EH (cell line): ENCODE measurements around the gene TBRG1.

Experiments used
- DNase-seq: peaks from one replicate; pipeline ENCODE4 v3.0.0-alpha.2; 2015; ENCODE audit warnings: low read depth

Gene TBRG1

DNA sequence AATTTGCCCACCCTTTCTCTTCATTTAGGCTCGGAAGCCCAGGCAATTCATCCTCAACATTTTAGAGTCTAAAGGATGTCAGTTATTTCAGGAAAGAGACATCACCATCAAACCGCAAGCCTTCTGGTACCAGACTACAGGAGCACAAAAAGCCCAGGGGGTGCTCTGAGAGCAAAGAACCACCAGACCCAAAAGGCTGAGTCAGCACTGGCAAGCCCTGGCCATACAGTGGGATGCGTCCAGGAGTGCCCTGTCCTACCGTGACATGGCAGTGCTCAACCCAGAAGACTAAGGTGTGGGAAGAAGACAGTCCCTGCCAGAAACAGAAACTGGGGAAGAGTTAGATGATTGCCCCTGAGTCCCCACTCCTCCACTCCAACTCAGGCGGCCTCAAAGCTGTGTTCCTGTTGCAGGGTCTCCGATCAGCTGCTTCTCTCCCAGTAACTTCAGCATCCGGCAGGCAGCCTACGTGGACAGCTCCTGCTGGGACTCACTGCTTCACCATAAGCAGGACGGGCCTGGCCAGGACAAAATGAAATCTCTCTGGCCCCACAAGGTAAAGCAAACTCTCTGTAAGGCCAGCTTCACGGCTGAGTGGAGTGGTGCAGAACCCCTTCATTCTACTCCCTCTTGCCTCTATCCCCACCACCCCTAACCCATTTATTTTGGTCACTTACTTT is 10.0 kb upstream of the TBRG1 start:
- DNase-seq, result peak; percentile 16

DNA sequence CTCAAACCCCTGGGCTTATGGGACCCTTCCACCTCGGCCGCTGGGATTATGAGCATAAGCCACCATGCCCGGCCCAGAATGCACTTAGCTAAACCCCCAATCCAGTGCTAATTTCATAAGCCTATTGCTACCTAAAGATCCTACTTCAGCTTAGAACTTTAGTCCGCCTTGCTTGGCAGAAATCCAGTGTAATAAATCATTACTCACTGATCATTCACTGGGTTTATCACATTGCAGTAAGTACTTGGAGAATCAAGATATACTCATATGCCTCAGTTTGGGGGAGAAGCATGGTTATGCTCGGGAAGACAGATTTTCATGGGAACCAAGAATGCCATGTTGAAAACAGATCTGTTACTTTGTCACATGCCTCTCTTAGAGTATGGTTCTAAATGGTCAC is 3.8 kb upstream of the TBRG1 start:
- DNase-seq, result no peak

DNA sequence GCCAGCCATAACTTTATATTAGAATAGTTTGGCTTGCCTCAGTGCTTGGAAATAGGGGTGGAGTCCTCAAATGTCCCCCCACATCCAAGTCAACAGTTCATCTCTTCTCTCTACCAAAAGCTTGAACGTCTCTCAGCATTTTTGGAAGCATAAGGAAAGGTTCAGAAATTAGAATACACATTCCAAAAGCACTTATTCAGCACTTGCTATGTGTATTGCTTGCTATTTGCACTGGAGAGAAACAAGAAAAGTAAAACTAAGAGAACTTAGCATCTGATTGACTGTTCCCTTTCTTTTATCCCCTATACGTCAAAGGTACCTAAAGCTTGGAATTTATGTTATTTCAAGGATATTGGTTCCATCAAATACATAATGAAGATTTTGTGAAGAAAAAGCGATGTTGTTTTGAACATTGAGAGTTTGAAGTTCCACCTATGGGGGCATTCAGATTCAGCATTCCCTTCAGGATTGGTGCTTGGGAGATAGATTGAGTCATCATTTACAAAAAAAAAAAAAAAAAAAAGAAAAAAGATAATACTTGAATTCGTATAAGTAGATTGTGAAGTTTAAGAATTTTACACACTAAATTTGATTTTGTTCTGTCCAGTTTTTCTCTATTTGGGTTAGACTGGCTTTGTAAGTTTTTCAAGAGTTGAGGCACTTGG is 1.3 kb downstream of the TBRG1 start:
- peak; percentile 51 for DNase-seq

DNA sequence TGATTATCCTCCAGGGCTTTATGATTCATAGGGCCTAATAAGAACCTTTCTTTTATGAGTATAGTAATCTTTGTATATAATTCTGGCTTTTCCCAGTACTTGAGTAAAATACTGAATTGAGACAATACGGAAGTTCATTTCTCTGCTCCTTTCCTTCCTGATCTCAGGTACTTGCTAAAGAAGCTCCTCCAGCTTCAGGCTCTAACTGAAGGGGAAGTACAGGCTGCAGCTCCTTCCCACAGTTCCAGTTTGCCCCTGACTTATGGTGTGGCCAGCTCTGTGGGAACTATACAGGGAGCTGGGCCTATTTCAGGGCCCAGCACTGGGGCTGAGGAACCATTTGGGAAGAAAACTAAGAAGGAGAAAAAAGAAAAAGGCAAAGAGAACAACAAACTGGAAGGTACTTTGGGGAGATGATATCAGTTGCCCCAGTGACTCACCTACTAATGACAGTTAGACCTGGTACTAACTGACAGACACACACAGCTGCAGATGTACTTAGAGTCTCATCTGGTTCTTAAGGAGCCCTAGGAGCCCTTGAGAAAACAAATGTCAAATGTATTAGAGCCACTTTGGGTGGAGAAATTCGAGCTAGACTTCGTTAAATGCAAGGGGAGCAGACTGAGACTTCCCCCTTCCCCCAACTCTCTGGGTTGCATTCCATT is 3.0 kb downstream of the TBRG1 start:
- no peak for DNase-seq

DNA sequence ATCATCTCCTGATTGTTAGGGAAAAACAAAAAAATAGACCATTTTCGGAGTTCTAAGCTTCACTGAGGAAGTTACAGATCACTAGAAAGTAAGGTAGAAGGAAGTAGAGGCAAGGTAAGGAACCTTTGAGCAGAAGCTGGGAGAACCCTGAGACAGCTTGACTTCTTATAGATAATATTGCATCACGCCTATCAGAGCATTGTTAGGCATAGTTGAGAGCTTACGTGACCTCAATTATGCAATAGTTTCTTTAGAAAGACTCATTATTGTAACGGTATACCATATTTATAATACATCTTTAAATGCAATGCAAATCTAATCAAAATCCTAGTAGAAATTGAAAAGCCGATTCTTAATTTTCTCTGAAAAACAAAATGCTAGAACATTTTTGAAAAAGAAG is 4.9 kb downstream of the TBRG1 start:
- no peak for DNase-seq

DNA sequence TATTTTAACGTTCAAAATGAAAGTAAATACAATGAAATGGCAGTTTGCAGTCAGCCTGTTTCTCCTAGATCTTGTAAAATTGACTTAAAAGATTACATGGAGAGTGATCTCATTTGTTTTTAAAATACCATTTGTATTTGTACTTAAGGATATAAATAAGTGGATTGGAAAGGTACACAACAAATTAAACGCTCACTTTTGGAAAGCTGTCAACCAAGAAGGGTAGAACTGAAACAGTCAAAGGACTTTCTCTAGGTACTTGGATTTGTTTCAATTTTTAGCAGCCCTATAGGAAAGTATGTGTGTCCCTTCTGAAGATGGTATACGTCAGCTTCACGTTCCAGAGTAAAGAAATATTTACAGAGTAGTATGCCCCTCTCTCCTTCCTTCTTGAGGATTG is 7.3 kb downstream of the TBRG1 start:
- DNase-seq, result no peak

DNA sequence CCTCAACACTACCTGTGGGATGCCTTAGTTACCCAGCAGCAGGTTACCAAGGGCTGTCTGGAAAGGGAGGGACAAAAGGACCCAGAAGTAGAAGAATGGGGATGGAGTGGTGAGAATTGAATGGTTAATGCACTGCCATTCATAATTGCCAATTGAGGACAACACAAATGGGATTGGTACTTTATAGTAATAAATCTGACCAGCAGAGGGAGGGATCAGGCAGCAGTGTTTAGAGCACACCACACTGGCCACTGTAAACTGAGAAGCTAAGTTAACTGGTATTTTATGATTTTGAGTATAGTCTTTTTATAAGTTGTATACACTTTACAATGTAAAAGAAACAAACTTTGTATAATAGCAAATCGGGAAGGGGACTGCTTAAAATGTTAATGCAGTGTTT is 10.7 kb downstream of the TBRG1 start:
- peak; percentile 24 for DNase-seq

DNA sequence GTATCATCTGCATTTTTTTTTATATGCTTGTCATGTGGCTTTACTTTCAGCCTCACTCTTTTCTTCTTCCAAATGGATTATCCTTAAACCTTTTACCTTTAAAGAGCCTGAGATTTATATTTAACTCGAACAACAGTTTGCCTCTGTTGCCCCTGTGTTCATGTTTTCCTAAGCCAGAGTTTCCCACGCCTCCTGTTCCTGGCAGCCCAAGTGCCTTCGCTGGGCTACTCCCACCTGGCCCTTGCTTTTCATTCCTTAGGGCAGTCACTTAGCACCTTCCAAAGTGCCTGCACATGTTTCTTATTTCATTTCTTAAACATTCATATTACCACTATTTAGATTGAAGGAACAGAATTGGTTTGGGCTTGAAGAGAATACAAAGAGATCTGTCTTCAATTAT is 13.3 kb downstream of the TBRG1 start:
- DNase-seq, result no peak

DNA sequence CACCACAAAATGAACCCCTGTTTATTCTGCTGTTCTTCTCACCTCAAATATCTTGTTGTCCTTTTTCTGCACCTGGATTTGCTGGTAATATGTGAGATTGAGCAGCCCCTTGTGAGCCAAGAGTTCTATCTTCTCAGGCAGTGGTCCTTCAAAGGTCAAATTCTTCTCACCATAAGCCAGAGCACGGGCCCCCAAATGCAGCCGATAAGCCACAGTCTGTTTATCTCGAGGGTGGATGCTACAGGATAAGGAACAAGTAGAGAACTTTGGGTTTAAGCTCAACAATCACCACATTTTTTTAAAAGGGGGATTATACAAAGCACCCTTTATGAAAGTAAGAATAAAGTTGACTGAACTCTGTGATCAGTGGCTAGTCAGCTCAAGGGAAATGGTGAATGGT is 15.8 kb downstream of the TBRG1 start:
- no peak for DNase-seq

DNA sequence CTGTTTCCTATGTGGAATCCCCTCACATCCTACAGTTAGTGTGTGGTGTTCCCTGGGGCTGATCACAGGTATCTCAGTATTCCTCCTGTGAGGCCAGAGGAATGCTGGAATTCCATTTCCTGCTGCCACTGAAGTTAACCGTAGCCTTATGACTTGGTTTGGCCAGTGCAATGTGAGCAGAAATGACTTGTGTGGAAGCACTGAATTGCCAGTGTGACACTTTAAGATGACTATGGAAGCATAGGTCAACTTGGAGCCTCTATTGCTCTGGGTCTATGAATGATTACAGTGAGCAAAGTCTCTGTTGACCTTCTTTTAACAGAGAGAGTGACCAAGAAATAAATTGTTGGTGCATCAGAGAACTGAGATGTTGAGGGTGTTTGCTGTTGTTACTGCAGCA is 16.5 kb downstream of the TBRG1 start:
- DNase-seq, result no peak

DNA sequence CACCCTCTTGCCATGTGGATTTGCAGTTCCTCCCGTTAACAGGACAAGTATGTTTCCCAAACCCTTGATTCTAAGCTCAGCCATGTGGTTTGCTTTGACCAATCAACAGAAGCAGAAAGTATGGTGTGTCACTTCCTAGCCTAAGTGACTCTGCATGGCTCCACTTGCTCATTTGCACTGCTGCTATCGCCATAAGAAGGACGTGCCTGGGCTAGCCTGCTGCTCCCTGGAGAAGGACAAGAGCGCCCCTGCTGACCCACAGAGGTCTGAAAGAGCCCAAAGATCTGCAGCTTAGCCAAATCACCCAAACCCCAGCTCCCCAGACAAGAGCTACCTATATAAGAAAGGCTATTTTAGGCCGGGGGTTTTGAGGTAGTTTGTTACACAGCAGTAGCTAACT is 18.0 kb downstream of the TBRG1 start:
- DNase-seq, result peak; percentile 1

DNA sequence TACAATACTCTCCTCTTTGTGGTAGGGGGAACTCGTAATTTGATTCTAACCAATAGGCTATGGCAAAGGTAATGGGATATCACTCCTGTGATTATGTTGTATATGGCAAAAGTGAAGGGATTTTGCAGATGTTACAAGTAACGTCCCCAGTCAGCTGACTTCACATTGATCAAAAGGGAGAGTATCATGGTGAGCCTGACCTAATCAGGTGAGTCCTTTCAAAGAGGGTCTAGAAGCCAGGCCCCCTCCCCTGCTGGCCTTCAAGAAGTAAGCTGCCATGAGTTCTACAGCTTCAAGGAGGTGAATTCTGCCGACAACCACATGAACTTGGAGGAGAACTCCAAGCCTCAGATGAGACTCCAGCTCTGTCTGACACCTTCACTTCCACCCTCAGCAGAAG is 20.0 kb downstream of the TBRG1 start:
- DNase-seq, result no peak

DNA sequence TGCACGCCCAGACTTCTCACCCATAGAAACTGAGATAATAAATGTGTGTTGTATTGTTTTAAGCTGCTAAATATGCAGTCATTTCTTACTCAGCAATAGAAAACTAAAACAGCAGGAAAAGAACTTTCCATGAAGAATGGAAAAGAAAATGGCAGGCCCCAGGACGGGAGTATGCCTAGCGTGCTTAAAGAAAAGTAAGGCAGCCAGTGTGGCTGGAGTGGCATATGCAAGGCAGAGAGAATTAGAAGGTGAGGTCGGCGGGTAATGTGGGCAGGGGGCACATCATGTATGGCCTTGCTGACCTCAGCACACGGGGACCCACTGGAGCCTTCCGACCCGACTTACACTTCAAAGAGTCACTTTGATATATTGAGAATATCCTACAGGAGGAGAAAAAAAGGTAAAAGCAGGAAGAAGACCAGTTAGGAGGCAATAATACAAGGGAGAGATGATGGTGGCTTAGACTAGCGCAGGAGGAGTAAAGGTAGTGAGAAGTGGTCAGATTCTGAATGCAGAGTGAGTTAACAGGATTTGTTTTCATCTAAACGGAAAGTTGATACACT is 20.5 kb downstream of the TBRG1 start:
- no peak for DNase-seq

DNA sequence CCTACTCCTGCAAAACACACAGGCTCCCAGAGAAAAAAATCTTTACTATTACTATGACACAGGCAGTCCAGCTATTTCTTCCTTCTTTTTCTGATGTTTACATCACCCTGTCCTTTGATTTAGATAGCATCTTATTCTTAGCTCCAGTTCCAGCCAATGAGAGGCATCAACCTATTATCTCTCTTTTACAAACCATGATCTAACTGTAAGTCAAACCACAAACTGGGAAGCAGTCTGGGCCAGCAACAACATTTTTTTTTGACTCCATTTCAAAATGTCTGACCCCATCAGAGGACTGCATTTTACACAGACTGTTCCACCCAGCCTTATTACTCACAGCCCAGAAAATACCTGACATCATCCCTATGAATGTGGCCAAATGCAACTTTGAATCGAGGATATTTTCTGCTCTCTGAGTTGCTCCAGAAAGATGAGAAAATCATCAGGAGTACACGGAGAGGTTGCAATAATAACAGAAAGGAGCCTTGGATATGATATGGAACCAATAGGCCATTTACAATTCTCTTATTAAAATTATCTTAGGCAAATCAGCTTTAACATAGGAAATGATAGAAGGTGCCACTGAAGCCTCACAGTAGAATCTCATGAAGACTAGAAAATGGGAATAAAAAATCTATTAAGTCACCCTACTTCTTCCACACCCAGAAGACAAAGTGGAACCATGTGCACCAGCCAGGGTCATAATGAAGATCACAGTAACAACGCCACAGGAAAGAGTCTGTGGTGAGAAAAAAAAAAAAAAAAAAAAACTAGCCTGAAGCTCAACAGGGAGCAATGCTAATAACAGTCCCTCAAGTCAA is 21.2 kb downstream of the TBRG1 start:
- DNase-seq, result peak; percentile 95

DNA sequence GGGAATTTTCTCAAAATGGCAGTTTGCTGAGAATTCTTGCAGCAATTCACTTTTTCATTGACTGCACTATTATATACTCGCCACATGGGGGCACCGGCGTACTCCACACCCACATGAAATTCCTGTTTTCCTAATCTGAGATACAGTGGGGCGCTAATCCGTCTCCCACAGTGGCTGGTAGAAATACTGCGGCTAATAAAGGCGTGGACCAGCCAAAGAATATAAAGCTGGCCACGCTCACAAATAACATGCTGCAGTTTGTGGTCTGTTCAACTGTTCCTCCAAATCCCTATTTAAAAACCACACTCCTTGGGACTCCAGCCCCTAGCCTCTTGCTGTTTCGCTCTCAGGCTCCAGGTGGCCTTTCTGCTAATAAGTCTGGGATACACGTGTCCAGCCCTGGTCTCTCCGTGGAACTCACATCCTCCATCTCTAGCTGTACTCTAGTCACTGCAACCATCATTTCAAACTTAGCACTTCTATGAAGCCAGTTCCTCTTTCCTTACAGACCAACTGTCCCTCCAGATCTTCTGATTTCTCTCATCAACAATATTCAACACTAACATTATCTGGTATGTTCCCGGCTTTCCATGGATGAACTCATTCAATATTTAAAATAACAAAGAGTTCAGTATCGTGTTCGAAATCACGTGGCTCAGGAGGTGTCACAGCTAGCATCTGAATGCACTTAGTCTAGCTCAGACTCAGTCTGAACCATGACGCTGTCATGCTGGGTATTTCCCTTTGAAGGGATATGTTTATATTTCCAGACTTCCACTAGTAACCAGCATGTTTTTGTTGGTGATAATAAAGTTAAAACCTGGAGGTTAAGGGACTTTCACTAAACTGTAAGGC is 22.0 kb downstream of the TBRG1 start:
- DNase-seq, result peak; percentile 83

DNA sequence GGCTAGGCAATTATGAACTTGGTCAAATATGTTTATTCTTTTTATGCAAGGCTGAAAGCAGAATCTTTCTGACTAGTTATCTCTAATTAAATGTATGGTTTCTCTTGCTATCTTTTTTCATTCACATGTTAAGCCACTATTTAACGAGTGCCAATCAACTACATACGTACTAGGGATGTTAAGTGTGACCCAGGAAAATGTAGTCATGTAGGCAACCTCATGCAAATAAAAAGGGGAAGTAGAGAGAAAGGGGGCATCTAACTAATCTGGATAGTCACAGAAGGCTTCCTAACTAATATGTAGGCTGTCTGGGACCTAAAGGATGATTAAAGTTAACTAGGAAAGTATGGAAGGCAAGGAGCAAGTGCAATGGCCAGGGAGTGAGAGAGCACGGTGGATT is 23.5 kb downstream of the TBRG1 start:
- no peak for DNase-seq

DNA sequence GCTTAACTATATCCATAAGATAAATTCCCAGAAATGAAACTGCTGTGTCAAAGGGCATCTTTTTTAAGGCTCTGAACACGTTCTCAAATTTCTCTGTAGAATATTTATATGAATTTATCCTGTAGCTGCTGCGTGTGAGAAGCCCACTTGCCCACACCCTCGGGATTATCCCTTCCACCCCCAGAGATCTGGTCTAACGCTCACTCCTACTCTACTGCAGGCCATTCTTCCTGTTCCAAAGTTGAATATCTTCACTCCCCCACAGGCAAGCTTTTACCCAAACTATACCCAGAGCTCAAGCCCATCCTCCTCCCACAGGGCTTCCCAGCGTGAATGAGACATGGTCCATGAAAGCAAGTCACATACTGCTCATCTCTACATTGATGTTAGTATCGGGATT is 25.9 kb downstream of the TBRG1 start:
- no peak for DNase-seq

DNA sequence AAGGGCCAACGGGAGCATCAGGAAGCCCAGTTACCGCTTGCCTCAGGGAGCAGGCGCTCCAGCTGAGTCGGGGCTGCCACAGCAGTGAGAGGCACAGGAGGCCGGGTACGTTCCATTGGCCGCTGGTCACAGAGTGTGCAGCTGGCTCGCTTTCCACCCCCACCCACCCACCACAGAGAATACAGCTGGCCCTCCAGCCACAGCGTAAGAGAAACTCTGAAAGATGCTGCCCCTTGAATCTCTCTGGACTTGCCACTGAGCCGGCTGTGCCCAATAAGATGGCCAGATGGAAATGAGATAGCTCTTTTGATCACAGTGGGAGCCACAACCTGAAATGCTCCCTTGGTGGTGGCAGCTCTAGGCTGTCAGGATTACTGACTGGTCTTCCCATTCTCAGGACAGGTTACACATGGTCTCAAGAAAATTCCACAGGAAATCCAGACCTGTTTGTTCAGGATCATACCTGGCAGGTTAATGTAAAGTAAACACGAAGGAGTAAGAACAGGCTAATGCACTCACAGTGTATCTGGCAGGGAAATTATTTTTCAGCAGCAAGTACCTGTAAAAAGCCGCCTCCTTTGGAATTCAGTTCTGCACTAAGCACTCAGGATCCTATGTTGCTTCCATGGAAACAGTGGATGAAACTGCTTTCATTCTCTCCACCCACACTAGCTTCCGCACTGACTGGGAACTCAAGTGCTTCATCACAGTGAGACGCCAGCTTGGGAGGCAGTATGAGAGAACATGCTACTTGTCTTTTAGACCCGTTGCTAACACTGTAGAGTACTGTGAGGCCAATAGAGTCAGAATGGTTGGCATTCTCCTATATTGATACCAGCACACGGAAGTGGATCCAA is 34.3 kb downstream of the TBRG1 start:
- no peak for DNase-seq

DNA sequence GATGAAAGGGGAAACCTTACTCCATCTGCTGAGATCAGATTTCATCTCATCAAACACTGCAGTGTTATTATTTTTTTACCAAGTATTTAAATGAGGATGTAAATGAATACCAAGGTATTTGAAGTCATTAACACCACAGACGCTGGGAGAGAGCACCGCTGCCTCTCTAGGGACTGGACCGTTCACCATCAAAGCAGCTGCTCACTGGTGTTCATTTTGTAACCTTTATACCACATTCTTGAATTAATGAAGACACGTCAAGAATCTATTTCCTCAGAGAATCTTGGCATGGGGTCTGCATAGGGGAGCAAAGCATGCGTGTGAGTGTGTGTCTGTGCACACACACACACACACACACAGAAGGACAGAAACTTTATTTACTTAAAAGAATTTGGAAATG is 35.2 kb downstream of the TBRG1 start:
- no peak for DNase-seq

DNA sequence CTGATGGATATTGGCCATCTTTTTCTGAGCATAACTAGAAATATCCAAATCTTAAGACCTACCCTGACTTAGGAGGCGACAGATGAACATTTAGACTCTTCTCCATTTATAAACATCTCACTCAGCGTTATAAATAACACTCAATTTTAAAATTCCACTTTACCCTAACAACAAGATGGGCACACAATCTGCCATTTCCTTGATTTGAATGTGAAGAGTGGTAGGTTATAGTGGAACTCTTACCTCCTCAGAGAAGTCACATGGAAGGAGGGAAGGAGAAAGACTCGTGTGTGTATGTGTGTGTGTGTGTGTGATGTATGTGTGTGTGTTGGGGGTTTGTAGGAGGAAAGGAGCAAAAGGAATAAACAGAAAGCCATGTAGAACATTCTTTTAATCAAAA is 35.8 kb downstream of the TBRG1 start:
- DNase-seq, result no peak
